Endothelial cell of umbilical vein (primary cell): Measurements from ENCODE around the gene ANKHD1. TPM values are rescaled to one million over a fixed set of nuclear protein-coding genes. Genes with fewer than 3 reads are reported as not detected.

Experiments used
- BruUV-seq: library from RNA; stranded (reverse); fragments of 400-500 nt; replicated peaks from 2 replicates; lab custom pipeline; 2021; lab: Mats Ljungman, UMichigan
- CTCF ChIA-PET: fragments of 300-600, 350-600 bp; sonication (Branson Sonifier 250); formaldehyde crosslinking; loops from one replicate; lab custom pipeline; 2021; ENCODE audit warnings: antibody characterized with exemption, inconsistent platforms; lab: Charles Lee
- POLR2A ChIA-PET: fragments of 300-600, 350-600 bp; sonication (Branson Sonifier 250); formaldehyde crosslinking; loops from one replicate; lab custom pipeline; 2021; ENCODE audit warnings: antibody characterized with exemption, inconsistent platforms; lab: Charles Lee
- DNase-seq: peaks from one replicate; pipeline ENCODE4 v3.0.0-alpha.2; 2011; ENCODE audit warnings: low read depth, low spot score
- FAIRE-seq: peaks from 2 replicates; lab custom pipeline; 2011; peaks lifted over from hg19 to GRCh38; lab: Jason Lieb, UNC
- H2AFZ ChIP-seq: 2 replicates; pipeline ENCODE4 v1.6.0; 2012; ENCODE audit warnings: low read depth, low read length, control low read depth, inconsistent platforms
- H3K27ac ChIP-seq: 2 replicates; pipeline ENCODE4 v1.5.1; 2011; ENCODE audit warnings: low read depth, mild to moderate bottlenecking, control low read depth, low read length, moderate library complexity; ENCODE audit not compliant: insufficient read depth
- H3K27me3 ChIP-seq, 2 experiments: 2 replicates each; pipeline versions ENCODE4 v1.6.0 to v1.6.1; 2011; ENCODE audit warnings: low read length in 2 of 2, mixed read lengths in 1 of 2; ENCODE audit not compliant: control insufficient read depth in 2 of 2, insufficient read depth in 2 of 2
- H3K36me3 ChIP-seq, 2 experiments: 2 replicates in 1 of 2; 3 replicates in 1 of 2; pipeline ENCODE4 v1.5.1; 2011; ENCODE audit warnings: low read length in 2 of 2, mild to moderate bottlenecking in 1 of 2, moderate library complexity in 1 of 2; ENCODE audit not compliant: control insufficient read depth in 2 of 2, insufficient read depth in 2 of 2; ENCODE audit errors: extremely low read depth in 1 of 2
- H3K4me1 ChIP-seq: 3 replicates; pipeline ENCODE4 v1.5.1; 2011; ENCODE audit warnings: mild to moderate bottlenecking, low read length; ENCODE audit not compliant: control insufficient read depth, insufficient read depth; ENCODE audit errors: extremely low read depth
- H3K4me2 ChIP-seq: 2 replicates; pipeline ENCODE4 v1.6.1; 2011; ENCODE audit warnings: low read length, control low read depth, mixed read lengths; ENCODE audit not compliant: insufficient read depth
- H3K4me3 ChIP-seq, 3 experiments: fragments of 200-600 bp in 1 of 3; sonication (generic), shearing (Covaris generic) in 1 of 3; replicated peaks in 1 of 3; 2 replicates each; pipeline ENCODE4 v1.5.1; 2011 to 2016; ENCODE audit warnings: control low read depth in 3 of 3, low read length in 3 of 3, mild to moderate bottlenecking in 2 of 3, inconsistent platforms in 1 of 3, low read depth in 1 of 3, moderate library complexity in 1 of 3; ENCODE audit not compliant: insufficient read depth in 1 of 3
- H3K79me2 ChIP-seq: 2 replicates; pipeline ENCODE4 v1.6.0; 2012; ENCODE audit warnings: low read length, inconsistent platforms; ENCODE audit not compliant: control insufficient read depth, insufficient read depth
- H3K9ac ChIP-seq: replicated peaks from 2 replicates; pipeline ENCODE3; 2011; ENCODE audit warnings: low read length, control low read depth; ENCODE audit not compliant: insufficient read depth; ENCODE audit errors: extremely low read depth
- H3K9me1 ChIP-seq: replicated peaks from 3 replicates; pipeline ENCODE4 v1.6.0; 2011; ENCODE audit warnings: mild to moderate bottlenecking, low read length; ENCODE audit not compliant: control insufficient read depth, insufficient read depth; ENCODE audit errors: extremely low read depth
- H3K9me3 ChIP-seq: replicated peaks from 2 replicates; pipeline ENCODE4 v1.5.1; 2012; ENCODE audit warnings: low read length, inconsistent platforms; ENCODE audit not compliant: control insufficient read depth, insufficient read depth
- H4K20me1 ChIP-seq: replicated peaks from 2 replicates; pipeline ENCODE3; 2011; ENCODE audit warnings: mild to moderate bottlenecking, low read length; ENCODE audit not compliant: control insufficient read depth, insufficient read depth; ENCODE audit errors: extremely low read depth
- EZH2 ChIP-seq: IDR thresholded peaks from 2 replicates; pipeline ENCODE4 v1.6.1; 2012; ENCODE audit warnings: borderline replicate concordance, low read depth, mild to moderate bottlenecking, moderate library complexity, low read length, inconsistent platforms; ENCODE audit not compliant: severe bottlenecking
- JUN ChIP-seq: IDR thresholded peaks from 2 replicates; pipeline ENCODE4 v1.6.1; 2011; ENCODE audit warnings: borderline replicate concordance, low read depth; ENCODE audit not compliant: insufficient read length, insufficient read depth
- MAX ChIP-seq: IDR thresholded peaks from 2 replicates; pipeline ENCODE4 v1.6.1; 2011; ENCODE audit not compliant: insufficient read depth, insufficient read length
- MYC ChIP-seq: IDR thresholded peaks from one replicate; pipeline ENCODE4 v1.6.1; 2011; ENCODE audit warnings: mild to moderate bottlenecking, low read depth, low read length
- POLR2AphosphoS5 ChIP-seq: IDR thresholded peaks from 2 replicates; pipeline ENCODE4 v1.6.1; 2012; ENCODE audit warnings: low read depth, mild to moderate bottlenecking, control low read depth, low read length, moderate library complexity; ENCODE audit not compliant: insufficient read depth
- dilution Hi-C: fragments of 300-500 bp; cut with MboI; formaldehyde crosslinking; loops from one replicate; pipeline ENCODE4 v1.15.0; 2019; ENCODE audit warnings: low sequenced_read_pairs; ENCODE audit not compliant: extremely low pct_ligation_motif_present
- intact Hi-C: fragments of 100-400 bp; cut with micrococcal nuclease; formaldehyde crosslinking; loops from one replicate; pipeline ENCODE4 v1.10.0; 2022
- polyA plus RNA-seq, 4 experiments: library from polyadenylated mRNA; depleted of rRNA in 3 of 4; stranded (reverse) in 3 of 4; unstranded in 1 of 4; fragments of >200 nt; gene quantifications; 2 replicates each; pipeline versions ENCODE4 v1.2.1 to v1.2.3, GENCODE V29; 2011 to 2012; ENCODE audit warnings: missing spikeins in 1 of 4
- total RNA-seq: library from RNA; stranded (reverse); gene quantifications from 2 replicates; pipeline ENCODE4 v1.2.3, GENCODE V29; 2021
- TF ChIP-seq, protein P1 (sequence below), 2 donors: IDR thresholded peaks; 1 replicate in 1 of 2; 2 replicates in 1 of 2; pipeline ENCODE4 v1.5.1; 2011; ENCODE audit warnings: low read length in 2 of 2, mild to moderate bottlenecking in 2 of 2, moderate library complexity in 2 of 2, control low read depth in 1 of 2, inconsistent platforms in 1 of 2, low read depth in 1 of 2; ENCODE audit not compliant: insufficient read depth in 1 of 2; ENCODE audit errors: extremely low read depth in 1 of 2

ANKHD1 gene
- total and polyA plus RNA-seq, 2 donors (not counting 3 experiments of a cell fraction or from before 2014, with no cell fraction given): 56.1 to 87.0 TPM

DNA sequence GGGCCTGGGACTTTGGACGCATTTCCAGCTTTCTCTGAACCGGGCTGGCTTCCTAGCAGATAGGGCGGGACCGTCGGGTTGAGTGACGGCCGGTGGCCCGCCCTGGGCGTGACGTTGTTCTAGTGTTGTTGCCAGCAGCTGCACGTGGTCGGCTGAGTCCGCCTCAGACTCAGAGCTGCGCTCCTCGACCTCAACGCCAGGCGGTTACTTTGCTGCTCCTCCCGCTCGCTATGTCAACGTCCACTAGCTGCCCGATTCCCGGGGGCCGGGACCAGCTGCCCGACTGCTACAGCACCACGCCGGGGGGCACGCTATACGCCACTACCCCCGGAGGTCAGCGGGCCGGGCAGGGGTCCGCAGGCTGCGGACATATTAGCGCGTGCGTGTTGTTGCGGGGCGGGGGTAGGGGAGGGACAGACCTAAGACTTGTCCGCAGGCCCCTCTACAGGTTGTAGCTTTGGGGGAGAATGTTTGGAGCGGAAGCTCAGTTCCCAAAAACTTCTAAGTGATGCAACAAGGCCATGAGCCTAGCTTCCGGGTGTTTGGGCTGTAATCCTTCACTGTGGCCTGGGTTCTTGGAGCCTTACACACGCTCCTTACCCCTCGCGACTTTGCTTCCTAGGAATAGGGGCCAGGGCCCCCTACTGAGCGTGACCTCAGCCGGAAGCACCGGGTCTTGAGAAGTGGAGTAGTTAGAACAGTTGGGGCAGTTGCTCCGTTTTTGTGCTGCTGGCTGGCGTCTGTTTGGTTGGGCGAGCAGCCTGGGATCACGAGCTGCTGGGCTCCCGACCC lies 146.1 kb downstream of the ANKHD1 start, which contains the start of gene EIF4EBP3:
TSS of gene EIF4EBP3 (plus strand) at position 155 of the 792 bp plus-strand sequence. CDS start at position 231, 76 bp downstream.
- BruUV-seq: no TSS peak

More for the DNA sequence above, 146.1 kb downstream of the ANKHD1 start, which contains the start of gene EIF4EBP3:
- Histone ChIP-seq H3K9me3 (no peaks in the 10 kb centered on the region), H3K27me3 (no peaks in the 10 kb centered on the region), H4K20me1 (no peaks in the 10 kb centered on the region), H3K4me1 (peaks cover 24% of the 10 kb centered on the region), H3K4me3 (peak within 1 kb of the TSS in 1 of 3 experiments; percentile 20), H3K9ac (no peak within 1 kb of the TSS), H2AFZ (no peak within 1 kb of the TSS), H3K79me2 (no peaks in the 10 kb centered on the region), H3K36me3 (peaks cover 12 to 13% of the 10 kb centered on the region in 2 experiments), H3K9me1 (no peaks in the 10 kb centered on the region), H3K27ac (no peak within 1 kb of the TSS), H3K4me2 (peak within 1 kb of the TSS; percentile 7)
- DNase-seq: peak; percentile 98
- ChIA-PET POLR2A (interaction anchor here (0.7 to 2.6 kb wide), 7 partner anchors 10 to 299 kb away, joined by 3 to 14 read pairs (median 4); partner anchors contain the start of genes ANKHD1, IK, NDUFA2 and SRA1), CTCF (interaction anchor here (1.0 to 3.9 kb wide), 22 partner anchors 11 to 175 kb away, joined by 3 to 50 read pairs (median 6); partner anchors contain the start of genes ANKHD1, APBB3, CD14 and HARS1)
- FAIRE-seq: peak; percentile 99
- dilution Hi-C loops (no loop called here), intact Hi-C loops (loop anchor here (1.0 to 2.0 kb wide), 6 partner anchors 10 to 307 kb away; partner anchors contain the start of genes ANKHD1, SRA1 and TMCO6)
- TF ChIP-seq EZH2 (no peak), MYC (peak; percentile 89), JUN (no peak), MAX (peak; percentile 99), POLR2AphosphoS5 (peak; percentile 69)
- TF ChIP-seq, protein P1, sequence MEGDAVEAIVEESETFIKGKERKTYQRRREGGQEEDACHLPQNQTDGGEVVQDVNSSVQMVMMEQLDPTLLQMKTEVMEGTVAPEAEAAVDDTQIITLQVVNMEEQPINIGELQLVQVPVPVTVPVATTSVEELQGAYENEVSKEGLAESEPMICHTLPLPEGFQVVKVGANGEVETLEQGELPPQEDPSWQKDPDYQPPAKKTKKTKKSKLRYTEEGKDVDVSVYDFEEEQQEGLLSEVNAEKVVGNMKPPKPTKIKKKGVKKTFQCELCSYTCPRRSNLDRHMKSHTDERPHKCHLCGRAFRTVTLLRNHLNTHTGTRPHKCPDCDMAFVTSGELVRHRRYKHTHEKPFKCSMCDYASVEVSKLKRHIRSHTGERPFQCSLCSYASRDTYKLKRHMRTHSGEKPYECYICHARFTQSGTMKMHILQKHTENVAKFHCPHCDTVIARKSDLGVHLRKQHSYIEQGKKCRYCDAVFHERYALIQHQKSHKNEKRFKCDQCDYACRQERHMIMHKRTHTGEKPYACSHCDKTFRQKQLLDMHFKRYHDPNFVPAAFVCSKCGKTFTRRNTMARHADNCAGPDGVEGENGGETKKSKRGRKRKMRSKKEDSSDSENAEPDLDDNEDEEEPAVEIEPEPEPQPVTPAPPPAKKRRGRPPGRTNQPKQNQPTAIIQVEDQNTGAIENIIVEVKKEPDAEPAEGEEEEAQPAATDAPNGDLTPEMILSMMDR (IDR thresholded peaks at IDR 0.05; ENCODE audit: extremely low read depth in 1 of 2, insufficient read depth in 1 of 2, low read depth in 1 of 2, low read length in 2 of 2): peak; percentile 45 to 69
